HFFc6 (cell line): Measurements from ENCODE around the gene ZNF573. TPM values are rescaled to one million over a fixed set of nuclear protein-coding genes. Genes with fewer than 3 reads are reported as not detected.

ENCODE experiments used
- DNase-seq: peaks from one replicate; pipeline ENCODE4 v3.0.0-alpha.2; 2018
- H3K27ac Mint-ChIP-seq: 2 replicates; pipeline ENCODE4 v1.8.0; 2020; ENCODE audit warnings: mild to moderate bottlenecking, mixed read lengths
- H3K27me3 Mint-ChIP-seq: 2 replicates; pipeline ENCODE4 v1.8.0; 2021; ENCODE audit warnings: mild to moderate bottlenecking, moderate library complexity, mixed read lengths; ENCODE audit not compliant: insufficient read depth
- H3K36me3 Mint-ChIP-seq: 2 replicates; pipeline ENCODE4 v1.8.0; 2021; ENCODE audit warnings: low read depth, mixed read lengths
- H3K4me1 Mint-ChIP-seq: 2 replicates; pipeline ENCODE4 v1.8.0; 2020; ENCODE audit warnings: low read depth, mixed read lengths
- H3K4me3 Mint-ChIP-seq: 2 replicates; pipeline ENCODE4 v1.8.0; 2020; ENCODE audit warnings: mild to moderate bottlenecking, moderate library complexity, mixed read lengths
- H3K9me3 Mint-ChIP-seq: 2 replicates; pipeline ENCODE4 v1.8.0; 2020; ENCODE audit warnings: mild to moderate bottlenecking, mixed read lengths
- total RNA-seq, 6 experiments: library from RNA; stranded (reverse); fragmentation: NEBNext Ultra II Directional; extraction: Animal tissue kit (Norgen Biotek cat#: 25700); gene quantifications; 2 replicates in 1 of 6; 3 replicates in 5 of 6; pipeline ENCODE4 v1.2.3, GENCODE V29; 2021
- TF ChIP-seq, protein P1 (sequence below): fragments of 200-600 bp; sonication (generic); IDR thresholded peaks from 2 replicates; pipeline ENCODE4 v1.5.0; 2021; ENCODE audit warnings: antibody characterized with exemption, mild to moderate bottlenecking

ZNF573 gene
- total RNA-seq, 6 experiments from 2014 or later: 4.9 to 8.4 (median 6.4) TPM

DNA sequence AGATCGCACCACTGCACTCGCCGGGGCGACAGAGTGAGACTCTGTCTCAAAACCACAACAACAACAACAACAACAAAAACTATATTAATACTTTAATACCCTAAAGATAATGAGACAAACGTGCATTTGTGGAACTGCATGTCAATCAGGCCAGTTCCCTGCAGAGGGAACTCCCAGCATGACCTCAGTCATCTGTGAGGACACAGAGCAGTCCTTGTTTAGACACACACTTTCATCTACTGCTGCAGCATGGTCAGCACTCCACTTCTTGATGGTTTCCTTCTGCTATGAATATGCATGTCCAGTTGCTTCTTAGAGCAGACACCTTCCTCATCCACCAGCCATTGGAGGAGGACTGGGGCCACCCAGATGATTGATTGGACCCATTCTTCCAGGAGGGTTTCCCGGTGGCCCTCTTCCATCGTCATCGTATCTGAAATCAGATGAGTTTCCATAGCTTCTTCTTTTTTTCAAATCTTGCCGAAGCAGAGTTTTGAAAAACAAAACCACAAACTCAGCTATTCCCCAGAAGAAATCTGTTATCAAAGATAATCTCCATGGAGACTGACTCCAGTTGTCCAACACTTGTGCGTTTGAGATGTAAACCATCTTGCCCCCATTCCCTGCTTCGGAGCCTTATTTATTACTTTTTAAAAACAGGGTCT, 86.3 kb downstream of the ZNF573 start:
- TF ChIP-seq, protein P1, sequence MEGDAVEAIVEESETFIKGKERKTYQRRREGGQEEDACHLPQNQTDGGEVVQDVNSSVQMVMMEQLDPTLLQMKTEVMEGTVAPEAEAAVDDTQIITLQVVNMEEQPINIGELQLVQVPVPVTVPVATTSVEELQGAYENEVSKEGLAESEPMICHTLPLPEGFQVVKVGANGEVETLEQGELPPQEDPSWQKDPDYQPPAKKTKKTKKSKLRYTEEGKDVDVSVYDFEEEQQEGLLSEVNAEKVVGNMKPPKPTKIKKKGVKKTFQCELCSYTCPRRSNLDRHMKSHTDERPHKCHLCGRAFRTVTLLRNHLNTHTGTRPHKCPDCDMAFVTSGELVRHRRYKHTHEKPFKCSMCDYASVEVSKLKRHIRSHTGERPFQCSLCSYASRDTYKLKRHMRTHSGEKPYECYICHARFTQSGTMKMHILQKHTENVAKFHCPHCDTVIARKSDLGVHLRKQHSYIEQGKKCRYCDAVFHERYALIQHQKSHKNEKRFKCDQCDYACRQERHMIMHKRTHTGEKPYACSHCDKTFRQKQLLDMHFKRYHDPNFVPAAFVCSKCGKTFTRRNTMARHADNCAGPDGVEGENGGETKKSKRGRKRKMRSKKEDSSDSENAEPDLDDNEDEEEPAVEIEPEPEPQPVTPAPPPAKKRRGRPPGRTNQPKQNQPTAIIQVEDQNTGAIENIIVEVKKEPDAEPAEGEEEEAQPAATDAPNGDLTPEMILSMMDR: no peak
- H3K4me3 Mint-ChIP-seq: no peak overlapping the region
- DNase-seq: no peak

GRCh38 chr19:37691881-37692504, 87.4 kb downstream of the ZNF573 start:
- peak; percentile 69 for DNase-seq
- Mint-ChIP-seq H3K9me3 (peaks cover 62% of the 10 kb centered on the region), H3K4me1 (no peaks in the 10 kb centered on the region; the same call in 1 of the 2 replicates), H3K4me3 (peak overlapping the region; percentile 86), H3K27ac (peak overlapping the region; percentile 76; the same call in 1 of the 2 replicates), H3K36me3 (peaks cover 19% of the 10 kb centered on the region), H3K27me3 (no peaks in the 10 kb centered on the region)
- TF ChIP-seq, protein P1: no peak; the same call in 1 of the 2 replicates

More for the DNA sequence above, 86.3 kb downstream of the ZNF573 start:
- peaks cover 30% of the 10 kb centered on the region for H3K36me3 Mint-ChIP-seq
- H3K9me3 Mint-ChIP-seq: peaks cover 66% of the 10 kb centered on the region
- no peaks in the 10 kb centered on the region; the same call in 1 of the 2 replicates for H3K4me1 Mint-ChIP-seq
- H3K27ac Mint-ChIP-seq: no peak overlapping the region
- H3K27me3 Mint-ChIP-seq: no peaks in the 10 kb centered on the region

Other genes with a start within 250 kb of the ZNF573 start
- gene ZNF571, start 184.8 kb downstream of the ZNF573 start, total RNA-seq: 1 to 10 TPM; 1.3 to 3.3 (median 2.1) TPM
- under 1 TPM; 0.14 to 0.76 (median 0.35) TPM for gene ZNF540, start 184.7 kb downstream of the ZNF573 start, total RNA-seq
- gene ZFP30, start 124.1 kb downstream of the ZNF573 start, total RNA-seq: 1 to 10 TPM; 6.4 to 7.6 (median 6.9) TPM
- gene ZNF607, start 59.8 kb downstream of the ZNF573 start, total RNA-seq: 1 to 10 TPM; 2.1 to 5.1 (median 3.5) TPM
- gene WDR87, start 127.0 kb upstream of the ZNF573 start, total RNA-seq: not detected
- gene SIPA1L3, start 127.6 kb upstream of the ZNF573 start, total RNA-seq: 10 to 100 TPM; 34.0 to 46.7 (median 41.8) TPM